HG03095 (cell line): ENCODE data around the gene SPACA1.
"Not testable (repeated sequence)": the region's sequence is repeated elsewhere in the genome, so short reads cannot be mapped to it uniquely, and the experiment has no call there.

ENCODE experiments used
- ATAC-seq: cut with Tn5 transposase; IDR thresholded peaks from one replicate; pipeline ENCODE4 v1.9.1; 2021; ENCODE audit warnings: moderate library complexity; ENCODE audit not compliant: unreplicated experiment

Gene SPACA1, protein sequence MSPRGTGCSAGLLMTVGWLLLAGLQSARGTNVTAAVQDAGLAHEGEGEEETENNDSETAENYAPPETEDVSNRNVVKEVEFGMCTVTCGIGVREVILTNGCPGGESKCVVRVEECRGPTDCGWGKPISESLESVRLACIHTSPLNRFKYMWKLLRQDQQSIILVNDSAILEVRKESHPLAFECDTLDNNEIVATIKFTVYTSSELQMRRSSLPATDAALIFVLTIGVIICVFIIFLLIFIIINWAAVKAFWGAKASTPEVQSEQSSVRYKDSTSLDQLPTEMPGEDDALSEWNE

DNA sequence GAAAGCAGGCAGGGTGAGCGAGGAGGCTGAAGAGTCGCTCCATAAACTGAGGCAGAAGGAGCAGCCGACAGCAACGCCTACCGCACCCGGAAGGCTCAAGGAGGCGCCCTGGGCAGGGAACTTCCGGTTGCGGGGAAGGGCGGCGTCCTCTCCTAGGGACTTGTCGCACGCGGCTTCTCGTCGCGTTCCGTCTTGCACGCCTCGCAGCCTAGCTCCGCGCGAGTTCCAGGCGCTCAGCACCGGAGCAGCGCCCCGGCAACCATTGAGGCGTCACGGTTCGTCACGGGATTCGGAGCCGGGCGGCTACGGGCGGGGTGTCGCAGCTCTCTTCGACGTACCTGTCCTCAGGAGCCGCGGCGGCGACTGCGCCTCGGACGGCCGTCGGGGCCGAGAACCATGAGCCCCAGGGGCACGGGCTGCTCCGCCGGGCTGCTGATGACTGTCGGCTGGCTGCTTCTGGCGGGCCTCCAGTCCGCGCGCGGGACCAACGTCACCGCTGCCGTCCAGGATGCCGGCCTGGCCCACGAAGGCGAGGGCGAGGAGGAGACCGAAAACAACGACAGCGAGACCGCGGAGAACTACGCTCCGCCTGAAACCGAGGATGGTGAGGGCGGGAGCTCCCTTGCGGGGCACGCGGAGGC, at the start of gene SPACA1:
SPACA1 (plus strand) TSS at position 332 of the 641 bp plus-strand sequence; CDS start at position 397, 65 bp downstream.
- ATAC-seq, result no peak

DNA sequence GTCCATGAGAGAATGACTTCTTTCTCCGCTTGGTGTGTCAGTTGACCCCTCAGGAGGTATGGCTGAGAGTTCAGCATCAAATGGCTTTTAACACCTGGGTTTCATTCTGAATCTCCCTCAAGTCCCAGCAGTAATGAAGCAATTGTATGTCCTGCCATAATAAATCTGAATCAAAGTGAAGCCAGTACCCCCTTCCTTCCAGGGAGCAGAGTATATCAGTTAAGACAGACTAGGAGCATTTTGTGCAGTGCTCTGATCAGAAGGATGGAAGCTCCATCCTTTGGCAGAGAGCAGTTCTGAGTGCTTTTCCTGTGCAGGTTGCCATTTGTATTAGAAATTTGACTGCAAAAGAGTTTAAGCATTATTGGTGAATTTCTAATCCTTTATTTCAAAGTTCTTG, 46.9 kb upstream of the SPACA1 start:
- ATAC-seq, result no peak

DNA sequence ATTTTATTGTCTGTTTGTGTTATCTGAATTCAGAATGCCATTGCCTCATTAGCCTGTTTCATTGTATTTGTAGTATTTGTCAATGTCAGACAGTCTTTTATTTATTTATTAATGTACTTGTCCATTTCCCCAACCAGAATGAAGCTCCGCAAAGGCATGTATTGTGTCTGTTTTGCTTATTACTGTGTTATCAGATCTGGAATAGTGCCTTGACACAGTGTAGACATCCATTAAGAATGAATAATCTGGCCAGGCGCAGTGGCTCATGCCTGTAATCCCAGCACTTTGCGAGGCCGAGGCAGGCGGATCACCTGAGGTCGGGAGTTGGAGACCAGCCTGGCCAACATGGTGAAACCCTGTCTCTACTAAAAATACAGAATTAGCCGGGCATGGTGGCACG, 46.4 kb upstream of the SPACA1 start:
- ATAC-seq, result not testable (repeated sequence)

DNA sequence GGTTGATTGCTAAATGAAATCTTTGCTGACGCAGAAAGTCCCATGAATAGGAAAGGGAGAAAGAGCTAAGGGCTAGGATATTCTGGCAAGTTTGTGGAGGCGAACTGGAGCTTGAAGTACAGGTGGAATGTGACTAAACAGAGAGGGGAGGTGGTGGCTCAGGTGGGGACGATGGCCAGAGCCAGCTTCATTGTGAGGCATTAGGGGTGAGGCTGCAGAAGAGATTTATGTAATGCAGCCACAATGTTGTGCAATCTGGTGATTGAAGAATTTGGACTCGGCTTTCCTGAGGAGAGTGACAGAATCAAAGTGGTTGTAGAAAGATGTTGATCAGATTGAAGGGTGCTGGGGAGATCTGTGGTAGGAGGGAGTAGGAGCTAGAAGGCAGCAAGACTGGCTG, 42.9 kb upstream of the SPACA1 start:
- no peak for ATAC-seq

DNA sequence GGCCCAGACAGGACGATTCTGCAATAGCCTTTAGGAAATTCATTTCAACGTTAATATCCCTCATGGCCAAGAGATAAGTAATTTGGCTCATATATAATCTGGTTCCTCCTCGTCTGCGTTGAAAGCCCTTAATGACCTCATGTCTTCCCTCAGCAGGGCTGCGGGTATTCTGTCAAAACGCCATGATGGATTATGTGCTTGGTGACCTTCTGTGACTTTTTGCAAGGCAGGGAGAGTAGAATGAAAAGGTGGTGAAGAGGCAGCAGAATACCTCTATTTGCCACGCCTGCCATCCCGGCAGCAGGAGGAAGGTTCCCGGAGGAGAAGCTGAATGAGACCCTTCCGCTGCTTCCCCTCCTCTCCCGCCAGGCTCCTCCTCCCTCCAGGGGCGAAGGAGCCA, 41.1 kb upstream of the SPACA1 start:
- ATAC-seq, result no peak

DNA sequence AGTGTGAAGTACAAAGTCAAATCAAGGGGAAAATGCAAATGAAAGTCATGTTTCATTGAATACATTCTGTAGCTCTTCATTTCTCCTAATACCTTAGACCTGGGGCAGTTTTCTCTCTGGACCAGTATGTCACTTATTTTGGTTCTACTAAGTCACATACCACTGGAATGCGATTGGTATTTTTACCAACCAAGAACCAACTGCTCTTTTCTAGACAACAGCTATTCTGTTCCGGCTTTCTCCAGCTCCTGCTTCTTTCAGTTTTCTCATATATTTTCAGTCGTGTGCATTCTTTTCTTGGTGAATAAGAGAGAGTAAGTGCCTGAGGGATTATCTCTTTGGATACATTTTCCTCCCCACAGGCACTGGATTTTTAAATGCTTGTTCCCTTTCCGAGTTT, 39.2 kb upstream of the SPACA1 start:
- ATAC-seq, result no peak

DNA sequence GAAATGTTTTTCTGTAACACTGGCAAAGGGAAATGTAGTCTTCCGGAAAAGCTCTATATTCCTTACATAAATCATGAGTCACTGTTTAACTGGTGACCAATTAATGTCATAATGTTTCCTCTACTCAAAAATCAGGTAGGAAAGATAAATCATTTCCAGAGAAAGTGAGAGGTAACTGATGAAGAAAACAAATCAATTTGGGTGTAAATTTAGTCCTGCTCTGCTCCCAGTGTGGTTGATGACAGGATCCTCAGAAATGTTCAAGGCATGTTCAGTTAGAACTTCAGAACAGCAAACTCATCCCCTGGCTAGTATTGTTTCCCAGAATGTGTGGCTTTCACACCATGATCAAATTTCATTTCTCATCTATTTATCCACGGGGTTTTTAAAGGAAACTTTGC, 38.8 kb upstream of the SPACA1 start:
- ATAC-seq, result no peak

DNA sequence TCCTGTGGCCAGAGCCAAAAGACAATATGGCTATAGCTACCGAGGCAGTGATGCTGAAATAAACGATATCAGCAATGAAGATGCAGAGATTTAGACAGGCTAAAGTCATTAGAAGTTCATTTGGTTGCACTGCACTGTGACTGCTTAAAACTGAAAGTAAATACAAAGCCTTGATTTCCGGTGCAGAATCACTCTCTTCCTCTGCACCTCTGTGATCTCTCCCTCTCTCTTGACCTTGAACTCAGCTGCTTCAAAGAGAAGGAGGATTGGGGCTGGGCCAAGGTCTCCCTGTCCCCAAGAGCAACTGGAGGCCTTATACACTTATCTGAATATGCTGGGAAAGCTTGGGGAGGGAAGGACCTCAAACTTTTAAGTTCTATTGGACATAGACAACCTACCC, 34.6 kb upstream of the SPACA1 start:
- no peak for ATAC-seq

DNA sequence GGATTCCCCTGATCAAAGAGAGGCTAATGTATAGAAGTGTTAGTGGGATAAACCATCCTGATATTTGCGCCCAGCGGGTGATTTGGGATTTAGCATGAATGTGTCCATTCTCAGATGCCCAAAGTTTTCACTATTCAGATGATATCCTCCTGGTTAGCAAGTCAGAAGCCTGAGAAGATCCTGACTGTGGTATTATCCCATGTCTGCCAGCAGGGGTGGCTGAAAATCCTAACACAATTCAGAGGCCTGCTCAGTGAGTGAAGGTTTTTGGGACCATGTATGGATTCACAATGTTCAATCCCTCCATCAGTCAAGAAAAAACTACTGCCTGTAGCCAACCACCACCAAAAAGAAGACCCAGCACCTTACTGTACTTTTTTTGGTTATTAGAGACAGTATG, 34.1 kb upstream of the SPACA1 start:
- ATAC-seq, result no peak

DNA sequence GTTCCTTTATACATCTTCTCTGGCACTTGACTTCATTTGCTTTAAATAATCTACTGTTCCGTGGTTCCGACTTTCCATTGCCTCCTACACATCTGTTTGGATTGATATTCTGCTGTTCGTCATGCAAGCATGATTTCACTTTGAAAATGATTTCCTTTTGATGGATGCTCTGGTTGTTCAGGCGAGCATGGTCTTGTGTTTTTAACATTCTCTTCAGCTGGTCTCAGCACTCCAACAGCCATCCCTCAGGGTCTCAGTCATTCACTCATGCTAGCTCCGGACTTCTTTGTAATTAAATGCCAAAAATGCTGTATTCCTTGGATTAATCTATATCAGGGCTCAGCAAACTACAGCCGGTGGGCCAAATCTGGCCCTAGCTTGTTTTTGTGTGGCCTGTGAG, 27.2 kb upstream of the SPACA1 start:
- ATAC-seq, result no peak

DNA sequence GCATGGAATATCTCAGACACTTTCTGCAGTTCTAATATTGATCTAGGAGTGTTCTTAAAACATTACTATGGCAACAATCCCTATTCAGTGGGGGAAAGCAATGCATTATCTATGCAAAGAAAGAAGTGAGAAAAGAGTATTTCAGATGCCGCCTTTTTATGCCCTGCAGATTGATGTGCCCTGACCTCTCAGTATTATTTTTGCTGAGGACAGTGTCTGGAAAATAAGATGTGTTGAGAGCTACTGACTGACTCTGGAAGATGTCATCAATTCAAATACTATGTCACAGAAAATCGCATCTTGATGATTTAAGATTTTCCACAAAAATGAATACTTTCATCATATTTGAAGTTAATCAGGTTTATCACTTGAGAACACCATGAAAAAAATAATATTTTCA, 22.9 kb upstream of the SPACA1 start:
- no peak for ATAC-seq

DNA sequence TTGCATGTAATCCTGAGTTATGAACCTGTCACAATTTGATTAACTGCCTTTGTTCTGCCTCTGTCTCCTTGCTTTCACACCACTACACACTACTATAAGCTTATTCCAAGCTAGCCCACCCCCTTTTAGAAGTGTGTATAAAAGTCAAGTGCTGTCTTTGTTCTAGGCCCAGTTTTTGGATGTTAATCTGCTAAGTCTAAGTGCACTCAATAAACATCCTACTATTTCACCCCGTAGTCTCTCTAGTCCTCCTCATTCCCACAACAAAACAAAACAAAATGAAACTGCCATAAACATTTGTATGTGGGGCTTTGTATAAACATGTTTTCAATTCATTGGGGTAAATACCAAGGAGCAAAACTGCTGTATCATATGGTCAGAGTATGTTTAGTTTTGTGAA, 16.1 kb upstream of the SPACA1 start:
- no peak for ATAC-seq

DNA sequence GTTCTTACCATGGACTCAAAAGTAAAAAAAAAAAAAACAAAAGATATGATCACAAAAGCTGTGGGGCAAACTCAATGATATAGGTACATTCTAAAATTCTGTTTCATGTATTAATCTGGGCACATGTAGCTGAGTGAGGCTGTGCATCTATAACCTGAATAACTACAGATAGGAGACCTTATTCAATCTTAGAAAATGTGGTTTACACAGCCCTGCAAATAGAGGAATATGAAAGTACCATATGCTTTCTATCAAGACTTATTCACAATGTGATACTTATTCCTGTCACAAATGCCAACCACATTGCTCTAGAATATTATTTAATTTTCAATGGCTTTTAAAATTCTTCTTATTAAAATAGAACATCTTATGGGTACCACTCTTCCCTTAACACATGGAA, 3.1 kb upstream of the SPACA1 start:
- no peak for ATAC-seq

DNA sequence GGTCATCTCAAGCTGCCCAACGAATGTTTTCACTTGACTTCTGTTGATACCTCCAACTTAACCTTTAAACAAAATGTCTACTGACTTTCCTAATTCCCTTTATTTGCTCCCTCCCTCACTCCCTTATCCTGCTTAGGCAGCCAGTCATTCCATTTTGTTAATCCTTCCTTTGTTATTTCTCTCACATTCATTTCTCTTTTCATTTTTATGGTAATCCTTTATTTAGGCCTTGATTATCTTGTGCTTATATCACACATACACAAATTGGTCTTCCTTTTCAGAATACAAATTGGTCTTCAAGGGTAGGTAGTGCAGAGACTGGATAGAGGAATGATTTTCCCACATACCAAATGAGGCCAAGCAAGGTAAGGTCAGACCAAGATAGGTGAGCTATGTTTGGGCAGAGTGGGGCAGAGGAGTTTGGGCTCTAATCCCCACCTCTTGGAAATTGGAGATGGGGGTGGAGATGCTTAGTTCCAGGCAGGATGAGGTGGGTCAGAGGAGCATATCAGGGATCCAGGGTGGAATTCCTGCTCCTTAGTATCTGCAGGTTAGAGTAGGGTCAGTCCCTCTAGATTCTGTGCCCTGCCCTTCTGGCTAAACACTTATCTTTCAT, 2.0 kb upstream of the SPACA1 start:
- no peak for ATAC-seq

DNA sequence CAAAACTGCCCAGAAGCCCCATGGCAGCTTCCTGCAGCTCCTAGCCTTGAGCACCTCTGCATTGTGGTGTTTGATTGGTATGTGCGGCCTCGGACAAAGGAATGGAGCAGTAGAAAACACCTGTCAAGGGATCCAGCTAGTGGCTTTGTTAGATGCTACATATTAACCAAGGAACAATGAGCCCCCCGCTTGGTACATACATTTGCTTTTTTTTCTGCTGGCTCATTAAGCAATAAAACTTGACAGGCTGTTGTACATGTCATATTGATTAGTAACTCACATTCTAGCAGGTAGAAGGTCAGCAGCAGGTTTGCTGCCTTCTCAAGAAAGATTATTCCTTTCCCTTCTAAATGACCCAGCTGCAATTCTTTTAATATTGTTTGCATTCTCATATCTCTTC, 937 bp downstream of the SPACA1 start:
- ATAC-seq, result no peak

DNA sequence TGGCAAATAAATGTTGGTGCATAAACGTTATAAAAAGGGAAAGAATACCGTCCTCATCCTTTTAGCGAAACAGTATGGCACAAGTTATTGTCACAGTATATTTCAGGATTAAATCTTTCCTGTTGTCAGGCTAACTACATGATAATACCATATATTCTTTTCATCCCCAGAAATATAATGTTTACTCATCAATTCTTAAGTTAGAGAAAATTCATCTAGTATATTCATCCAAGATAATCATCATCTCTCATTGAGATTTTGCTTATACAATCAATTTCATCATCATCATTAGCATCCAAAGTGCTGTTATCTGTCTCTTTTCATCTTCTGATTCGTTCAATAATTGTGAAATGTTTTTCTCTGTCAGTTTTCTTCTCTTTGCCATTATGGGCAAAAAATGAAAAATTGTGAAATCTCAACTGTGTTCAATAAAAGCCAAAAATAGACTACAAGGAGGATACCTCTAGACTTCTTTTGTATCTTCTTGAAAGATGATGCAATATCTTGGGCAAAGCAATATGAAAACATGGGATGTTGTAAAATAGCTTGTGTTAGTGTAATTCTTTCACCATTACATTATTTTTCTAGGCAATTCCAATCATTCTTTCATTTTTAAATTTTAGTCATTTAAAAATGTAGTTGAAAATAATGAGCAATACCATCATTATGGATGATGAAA, 2.6 kb downstream of the SPACA1 start:
- ATAC-seq, result no peak

DNA sequence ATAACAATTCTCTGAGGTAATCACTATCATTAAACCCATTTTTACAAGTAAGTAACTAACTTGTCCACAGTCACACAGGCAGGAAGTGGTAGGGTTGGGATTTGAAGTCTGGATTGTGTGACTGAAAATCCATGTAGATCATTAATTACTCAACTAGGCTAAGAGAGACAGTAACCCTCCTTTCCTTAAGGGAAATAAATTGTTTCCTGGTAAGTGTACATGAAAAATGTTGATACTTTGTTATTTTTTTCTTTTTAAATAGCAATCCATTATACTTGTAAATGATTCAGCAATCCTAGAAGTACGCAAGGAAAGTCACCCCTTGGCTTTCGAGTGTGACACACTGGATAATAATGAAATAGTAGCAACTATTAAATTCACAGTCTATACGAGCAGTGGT, 11.6 kb downstream of the SPACA1 start:
- ATAC-seq, result no peak

DNA sequence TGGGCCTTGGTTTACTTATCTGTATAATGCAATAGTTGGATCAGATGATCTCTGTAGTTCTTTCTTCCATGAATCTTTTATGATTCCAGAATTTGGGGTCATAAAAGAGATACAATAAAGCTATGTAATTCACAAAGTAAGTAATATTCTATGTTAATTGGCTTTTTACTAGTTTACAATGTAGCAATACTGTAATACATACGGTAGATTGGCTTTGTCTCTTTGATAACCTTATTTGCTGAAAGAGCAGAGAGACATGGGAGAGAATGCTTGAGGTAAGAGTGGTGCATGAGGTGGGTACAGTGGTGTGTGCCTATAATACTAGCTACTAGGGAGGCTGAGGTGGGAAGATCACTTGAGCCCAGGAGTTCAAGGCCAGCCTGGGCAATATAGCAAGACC, 14.7 kb downstream of the SPACA1 start:
- no peak for ATAC-seq

DNA sequence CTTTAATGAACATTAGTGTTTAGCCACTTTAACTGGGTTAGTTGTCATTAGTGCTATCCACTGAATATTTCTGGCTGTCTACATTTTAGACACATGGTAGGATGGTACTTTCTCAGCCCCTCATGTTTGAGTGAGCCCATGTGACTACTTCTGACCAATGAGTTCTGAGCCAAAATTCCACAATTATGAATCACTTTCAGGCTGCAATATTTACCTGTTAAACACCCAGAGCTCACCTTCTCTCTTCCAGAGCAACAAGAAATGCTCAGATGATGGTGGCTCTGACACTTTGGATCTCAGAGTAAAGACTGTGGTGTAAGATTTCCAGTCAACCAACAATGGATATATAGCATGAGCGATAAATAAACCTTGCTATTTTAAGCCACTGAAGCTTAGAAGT, 24.8 kb downstream of the SPACA1 start:
- ATAC-seq, result no peak

DNA sequence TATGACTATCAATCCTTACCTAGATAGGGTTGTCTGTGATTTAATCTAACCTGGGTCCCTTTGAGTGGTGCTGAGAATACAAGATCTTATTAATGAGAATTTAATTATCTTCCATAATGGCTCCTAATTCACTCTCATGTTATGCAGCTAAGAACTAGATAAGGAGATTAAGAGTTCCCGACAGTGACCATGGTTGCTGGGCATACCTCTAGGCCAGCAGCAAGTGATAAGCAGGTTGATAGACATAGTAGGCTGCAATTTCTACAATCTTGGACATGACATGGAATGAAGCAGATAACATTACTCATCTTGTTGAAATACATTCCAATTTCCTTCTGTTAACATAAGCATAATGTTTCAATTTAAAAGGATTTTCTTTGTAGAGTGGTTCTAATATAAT, 27.1 kb downstream of the SPACA1 start:
- ATAC-seq, result no peak

DNA sequence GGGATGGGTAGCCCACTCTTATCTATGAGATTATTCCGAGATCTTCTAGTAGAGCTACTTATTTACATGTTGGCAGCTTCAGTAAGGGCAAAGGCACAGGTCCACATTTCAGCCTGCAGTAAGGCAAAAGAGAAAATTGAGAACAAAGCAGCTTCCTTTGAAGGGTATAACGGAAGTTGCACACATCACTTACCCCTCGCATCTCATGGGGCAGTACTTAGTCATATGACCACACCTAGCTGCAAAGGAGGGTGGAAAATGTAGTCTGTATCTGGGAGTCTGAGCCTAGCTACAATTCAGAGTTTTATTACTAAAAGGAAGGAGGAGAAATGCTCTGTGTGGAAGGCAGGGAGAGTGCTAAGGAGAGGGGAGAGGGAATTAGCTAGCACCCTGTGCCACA, 29.7 kb downstream of the SPACA1 start:
- no peak for ATAC-seq

DNA sequence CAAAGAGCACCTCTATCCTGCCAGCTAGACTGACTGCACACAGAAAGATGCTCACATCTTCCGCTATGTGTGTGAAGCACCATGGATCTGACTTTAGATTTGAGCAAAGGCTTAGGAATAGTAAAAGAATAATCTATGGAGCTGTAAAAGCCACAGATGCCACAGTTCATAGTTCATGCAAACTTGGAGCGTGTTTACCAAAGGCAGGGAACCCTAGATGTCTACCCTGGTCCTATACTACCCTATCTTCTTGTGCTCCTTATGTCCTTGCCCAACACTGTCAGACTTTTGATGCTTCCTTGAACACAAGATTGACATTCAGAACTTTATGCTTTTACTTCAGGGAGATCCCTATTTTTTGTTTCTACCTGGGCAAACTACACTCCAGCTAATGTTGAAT, 39.2 kb downstream of the SPACA1 start:
- ATAC-seq, result no peak
